HG02840 (cell line): Measurements from ENCODE around the gene VNN1.

Source experiments
- ATAC-seq: cut with Tn5 transposase; IDR thresholded peaks from one replicate; pipeline ENCODE4 v1.9.1; 2021; ENCODE audit warnings: mild to moderate bottlenecking, moderate library complexity, moderate number of reproducible peaks; ENCODE audit not compliant: unreplicated experiment, low FRiP score

Gene VNN1

GRCh38 chr6:132713352-132714134, at the start of gene VNN1:
TSS of gene VNN1 (minus strand) at chr6:132714055. CDS start at chr6:132714035, 20 bp downstream.
- ATAC-seq, result no peak

DNA sequence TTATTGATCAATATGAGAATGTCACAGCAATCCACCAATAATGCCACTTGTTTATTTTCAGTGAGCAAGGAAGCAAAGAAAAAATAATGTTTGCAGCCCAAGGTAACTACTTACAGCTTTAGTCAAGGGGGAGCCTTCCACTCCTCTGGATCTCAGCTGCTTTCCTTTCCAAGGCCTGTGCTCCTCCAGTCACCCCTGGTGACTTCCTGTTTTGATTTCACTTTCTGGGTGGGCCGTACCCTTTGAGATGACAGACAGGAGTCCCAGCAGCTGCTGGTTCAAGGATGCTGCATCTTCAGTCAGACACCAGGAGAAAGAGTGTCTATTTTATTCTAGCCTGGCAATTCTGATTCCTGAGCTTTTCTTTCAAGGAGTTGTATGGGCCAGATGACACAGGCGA, 49.4 kb upstream of the VNN1 start:
- peak; percentile 79 for ATAC-seq

- ATAC-seq, result no peak
Observed at GRCh38 chr6:132760256-132760655, 46.4 kb upstream of the VNN1 start.

- no peak for ATAC-seq
Observed at GRCh38 chr6:132758689-132759088, 44.8 kb upstream of the VNN1 start.

GRCh38 chr6:132752255-132752654, 38.4 kb upstream of the VNN1 start:
- no peak for ATAC-seq

DNA sequence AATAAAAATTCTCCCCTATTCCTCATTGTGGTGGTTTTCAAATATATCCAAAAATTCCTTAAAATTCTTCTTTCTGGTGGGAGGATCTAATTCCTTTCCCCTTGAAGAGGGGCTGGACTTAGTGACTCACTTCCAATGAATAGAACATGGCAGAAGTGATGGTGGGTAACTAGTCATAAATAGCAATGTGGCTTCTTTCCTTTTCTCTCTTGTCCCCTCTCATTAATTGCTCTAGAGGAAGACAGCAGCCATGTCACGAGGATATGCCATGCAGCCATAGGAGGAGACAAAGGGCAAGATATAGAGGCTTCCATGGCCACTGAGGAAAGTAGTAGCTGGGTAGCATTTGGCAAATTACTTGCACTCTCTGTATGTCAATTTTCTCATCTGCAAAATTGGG, 38.0 kb upstream of the VNN1 start:
- no peak for ATAC-seq

- peak; percentile 28 for ATAC-seq
Observed at GRCh38 chr6:132751306-132751705, 37.5 kb upstream of the VNN1 start.

DNA sequence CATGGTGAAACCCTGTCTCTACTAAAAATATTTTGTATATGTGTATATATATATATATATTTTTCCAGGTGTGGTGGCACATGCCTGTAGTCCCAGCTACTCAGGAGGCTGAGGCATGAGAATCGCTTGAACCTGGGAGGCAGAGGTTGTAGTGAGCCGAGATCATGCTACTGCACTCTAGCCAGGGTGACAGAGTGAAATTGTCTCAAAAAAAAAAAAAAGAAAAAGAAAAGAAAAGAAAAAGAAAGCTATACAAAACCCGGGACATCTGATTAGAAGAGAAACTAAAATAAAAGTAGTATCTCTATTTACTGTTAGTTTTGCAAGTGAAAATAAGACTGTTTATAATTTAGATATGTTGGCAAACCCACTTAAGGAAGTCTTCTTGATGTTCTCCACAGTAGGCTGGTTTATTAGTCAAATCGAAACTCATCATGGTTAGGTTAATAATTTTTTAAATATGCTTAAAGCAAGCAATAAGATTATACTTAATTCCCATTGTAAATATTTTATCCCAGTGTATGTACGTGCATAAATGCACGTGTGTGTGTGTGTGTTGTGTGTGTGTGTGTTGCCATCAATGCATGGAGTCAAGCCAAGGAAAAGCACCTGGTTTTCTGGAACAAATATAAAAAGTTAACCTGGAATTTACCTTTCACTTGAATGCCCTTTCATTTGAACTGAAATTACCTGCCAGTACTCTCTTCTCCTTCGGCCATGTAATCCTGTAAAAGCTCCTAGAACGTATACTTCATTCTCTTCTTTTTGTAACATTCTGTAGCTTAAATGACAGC, 36.8 kb upstream of the VNN1 start:
- ATAC-seq, result peak; percentile 76

DNA sequence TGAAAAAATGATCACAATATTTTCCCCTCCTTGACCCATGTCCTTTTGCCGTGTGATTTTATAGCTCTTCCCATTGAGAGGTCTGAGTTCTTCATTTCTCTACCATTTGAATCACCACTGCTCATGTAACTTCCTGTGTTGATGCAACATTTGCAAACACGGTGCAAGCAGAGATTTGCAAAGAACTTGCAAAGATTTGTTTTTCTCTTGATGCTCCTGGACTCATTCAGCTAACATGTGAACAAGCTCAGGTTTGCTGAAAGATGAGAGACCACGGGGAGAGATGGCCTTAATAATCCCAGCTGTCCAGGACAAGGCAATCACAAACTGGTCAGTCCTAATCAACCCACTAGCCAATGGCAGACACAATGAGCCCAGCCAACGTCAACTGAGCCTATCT, 35.3 kb upstream of the VNN1 start:
- ATAC-seq, result no peak

- ATAC-seq, result no peak
Observed at GRCh38 chr6:132748446-132748845, 34.6 kb upstream of the VNN1 start.

GRCh38 chr6:132746048-132746447, 32.2 kb upstream of the VNN1 start:
- ATAC-seq, result no peak

DNA sequence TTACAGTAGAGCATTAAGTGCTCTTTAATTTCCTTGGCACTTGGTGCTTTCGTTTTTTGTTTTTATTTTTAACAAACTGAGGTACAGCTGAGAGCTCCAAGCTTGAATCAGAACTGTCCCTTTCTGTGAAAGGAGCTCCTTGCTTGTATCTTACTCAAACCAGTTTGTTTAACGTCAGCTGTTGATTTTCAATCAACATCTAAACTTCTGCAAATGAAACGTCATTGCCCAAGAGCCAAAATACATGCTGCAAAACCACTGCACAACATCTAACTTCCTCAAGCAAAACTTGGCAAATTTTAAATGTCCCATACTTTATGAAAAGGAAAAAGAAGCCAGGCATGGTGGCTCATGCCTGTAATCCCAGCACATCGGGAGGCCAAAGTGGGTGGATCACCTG, 28.6 kb upstream of the VNN1 start:
- ATAC-seq, result no peak

DNA sequence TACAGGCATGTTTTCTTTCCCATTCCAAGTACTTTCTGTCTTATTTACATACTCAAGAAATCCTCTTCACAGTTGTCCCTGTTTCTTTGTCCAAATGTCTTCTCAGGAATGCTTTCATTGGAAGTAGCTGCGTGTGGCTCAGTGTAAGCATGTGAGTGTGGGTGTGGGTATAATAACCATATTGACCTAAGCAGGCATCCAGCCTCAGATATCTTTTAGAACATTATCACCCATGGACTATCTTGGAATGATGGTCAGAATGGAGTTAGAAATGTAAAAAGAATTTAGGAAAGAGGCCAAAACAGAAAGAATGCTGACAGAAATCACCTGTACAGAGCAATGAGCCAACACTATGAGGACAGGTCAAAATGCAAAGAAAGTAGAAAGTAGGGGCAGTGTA, 27.4 kb upstream of the VNN1 start:
- no peak for ATAC-seq

GRCh38 chr6:132736239-132736638, 22.4 kb upstream of the VNN1 start:
- ATAC-seq, result no peak

- ATAC-seq, result no peak
Observed at GRCh38 chr6:132734694-132735236, 20.9 kb upstream of the VNN1 start.

GRCh38 chr6:132733814-132734213, 20.0 kb upstream of the VNN1 start:
- ATAC-seq, result no peak

GRCh38 chr6:132733283-132733682, 19.4 kb upstream of the VNN1 start:
- ATAC-seq, result no peak

DNA sequence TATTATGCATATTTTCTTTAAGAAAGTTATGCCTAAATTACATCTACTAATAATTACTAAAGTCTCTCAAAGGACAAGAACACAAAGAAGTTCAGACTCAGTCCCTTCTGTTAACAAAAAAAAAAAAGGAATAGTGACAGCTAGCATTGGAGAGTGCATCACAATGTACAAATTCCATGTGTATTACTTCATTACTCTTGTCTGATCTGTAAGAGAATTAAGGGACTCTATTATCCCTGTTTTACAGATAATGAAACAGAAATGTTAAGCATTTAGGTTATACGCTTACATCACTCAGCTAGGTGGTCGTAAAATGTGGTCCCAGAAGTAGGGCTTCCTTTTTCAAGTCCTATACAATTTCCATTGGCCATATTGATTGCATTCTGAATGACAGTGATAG, 17.2 kb upstream of the VNN1 start:
- no peak for ATAC-seq

DNA sequence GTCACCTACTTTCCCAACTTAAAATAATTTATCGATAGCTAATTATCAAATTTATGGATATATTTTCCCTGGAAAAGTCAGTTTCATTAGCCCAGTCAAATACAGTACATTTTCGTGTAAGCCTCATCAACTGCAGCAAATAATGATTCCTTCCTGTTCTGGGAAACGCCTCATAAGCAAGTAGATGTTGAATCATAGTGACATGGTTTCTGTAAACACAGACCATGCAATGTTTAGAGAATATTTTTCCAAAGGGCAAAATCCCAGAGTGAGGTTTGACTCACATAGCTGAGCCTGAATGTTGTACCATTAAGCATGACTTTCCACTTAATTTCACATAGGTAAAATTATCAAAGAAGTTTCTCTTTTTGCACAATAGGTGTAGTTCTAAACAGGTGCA, 16.7 kb upstream of the VNN1 start:
- no peak for ATAC-seq

DNA sequence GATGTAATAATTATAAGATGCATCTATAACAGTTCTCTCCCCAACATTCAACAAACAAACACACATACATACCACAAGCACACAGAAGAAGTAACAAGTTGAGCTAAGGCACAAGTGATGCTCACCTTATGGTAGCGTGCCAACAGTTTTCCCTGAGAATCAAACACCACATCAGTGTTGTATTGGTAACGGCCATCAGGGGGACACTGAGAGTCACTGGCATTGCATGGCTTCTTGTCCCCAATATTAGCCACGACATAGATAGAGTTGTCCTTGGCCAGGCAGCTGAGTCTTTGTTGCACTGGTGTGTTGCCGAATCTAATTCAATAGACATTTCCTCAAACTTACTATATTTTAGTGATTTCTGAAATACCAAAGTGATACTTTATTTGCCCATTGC, 14.8 kb upstream of the VNN1 start:
- ATAC-seq, result no peak

- ATAC-seq, result no peak
Observed at GRCh38 chr6:132726608-132726975, 12.7 kb upstream of the VNN1 start.
